ELF-1 (cell line): ENCODE results near the gene PCDH9.

Source experiments
- DNase-seq: peaks from one replicate; pipeline ENCODE4 v3.0.0-alpha.2; 2016; ENCODE audit warnings: low read depth, low spot score

The PCDH9 gene

GRCh38 chr13:66400292-66400691, 829.8 kb downstream of the PCDH9 start:
- no peak for DNase-seq

- no peak for DNase-seq
Measured at GRCh38 chr13:66399873-66400272, 830.3 kb downstream of the PCDH9 start.

DNA sequence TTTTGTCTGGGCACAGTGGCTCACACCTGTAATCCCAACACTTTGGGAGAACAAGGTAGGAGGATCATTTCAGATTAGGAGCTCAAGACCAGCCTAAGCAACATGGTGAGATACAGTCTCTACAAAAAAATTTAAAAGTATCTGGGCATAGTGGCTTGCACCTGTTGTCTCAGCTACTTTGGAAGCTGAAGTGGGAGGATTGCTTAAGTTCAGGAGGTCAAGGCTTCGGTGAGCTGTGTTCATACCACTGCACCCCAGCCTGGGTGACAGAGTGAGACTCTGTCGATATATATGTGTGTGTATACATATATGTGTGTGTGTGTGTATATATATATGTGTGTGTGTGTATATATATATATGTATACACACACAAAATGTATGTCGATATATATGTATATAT, 833.0 kb downstream of the PCDH9 start:
- no peak for DNase-seq

DNA sequence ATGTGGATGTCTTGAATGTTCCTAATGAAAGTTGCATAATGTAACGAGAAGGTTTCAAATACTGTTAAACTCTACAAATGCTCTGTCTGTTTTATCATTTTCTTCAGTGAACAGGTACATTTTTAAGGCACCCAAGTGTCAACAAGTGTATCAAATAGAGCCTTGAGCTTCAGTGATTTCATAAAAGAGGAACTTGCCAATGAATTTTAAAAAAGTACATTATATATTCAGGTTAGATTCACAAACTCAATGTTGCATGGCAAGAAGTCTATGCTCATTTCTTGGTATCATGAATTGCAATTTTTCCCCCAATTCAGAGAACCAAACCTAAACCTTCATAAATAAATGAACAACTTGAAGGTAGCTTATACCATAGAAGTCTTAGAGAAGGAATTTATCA, 838.8 kb downstream of the PCDH9 start:
- no peak for DNase-seq

DNA sequence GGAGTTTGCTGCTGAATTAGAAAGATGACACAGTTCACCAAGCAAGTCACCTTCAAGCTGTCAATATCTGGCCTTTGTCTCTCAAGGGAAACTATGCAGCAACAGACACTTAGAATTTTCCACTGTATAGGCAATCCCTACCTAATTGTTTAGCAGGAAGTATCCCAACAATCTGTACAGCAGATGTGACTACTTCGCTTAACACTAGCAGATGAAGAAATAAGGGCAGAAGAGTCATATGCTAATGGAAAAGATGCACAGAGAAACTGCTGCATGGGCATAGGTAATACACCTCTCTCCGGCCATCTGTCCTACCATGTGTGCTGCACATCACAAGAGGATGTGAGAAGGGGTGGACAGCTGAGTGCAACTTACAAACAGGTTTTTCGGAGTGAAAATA, 851.2 kb downstream of the PCDH9 start:
- no peak for DNase-seq

GRCh38 chr13:66377569-66377968, 852.6 kb downstream of the PCDH9 start:
- no peak for DNase-seq

DNA sequence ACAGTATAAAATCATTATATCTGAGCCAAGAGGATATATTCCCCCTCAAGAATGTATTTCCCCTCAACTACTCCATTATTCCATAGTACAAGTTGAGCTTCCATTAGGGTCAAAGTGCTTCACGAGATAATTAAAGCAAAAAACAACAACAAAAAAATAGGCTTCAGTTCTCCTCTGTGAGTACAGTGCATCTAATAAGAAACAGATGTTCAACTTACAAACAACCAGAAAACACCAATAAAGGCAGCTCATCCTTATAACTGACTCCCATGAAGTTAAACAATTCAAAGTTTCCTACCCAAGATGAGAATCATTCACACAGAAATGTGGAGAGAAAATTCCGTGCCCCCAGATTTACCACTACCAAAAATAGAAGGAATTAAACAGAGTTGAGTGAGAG, 854.4 kb downstream of the PCDH9 start:
- no peak for DNase-seq

- no peak for DNase-seq
Measured at GRCh38 chr13:66369666-66370065, 860.5 kb downstream of the PCDH9 start.

GRCh38 chr13:66367356-66367755, 862.8 kb downstream of the PCDH9 start:
- no peak for DNase-seq

GRCh38 chr13:66365101-66365500, 865.0 kb downstream of the PCDH9 start:
- no peak for DNase-seq

GRCh38 chr13:66364346-66364745, 865.8 kb downstream of the PCDH9 start:
- DNase-seq = no peak

DNA sequence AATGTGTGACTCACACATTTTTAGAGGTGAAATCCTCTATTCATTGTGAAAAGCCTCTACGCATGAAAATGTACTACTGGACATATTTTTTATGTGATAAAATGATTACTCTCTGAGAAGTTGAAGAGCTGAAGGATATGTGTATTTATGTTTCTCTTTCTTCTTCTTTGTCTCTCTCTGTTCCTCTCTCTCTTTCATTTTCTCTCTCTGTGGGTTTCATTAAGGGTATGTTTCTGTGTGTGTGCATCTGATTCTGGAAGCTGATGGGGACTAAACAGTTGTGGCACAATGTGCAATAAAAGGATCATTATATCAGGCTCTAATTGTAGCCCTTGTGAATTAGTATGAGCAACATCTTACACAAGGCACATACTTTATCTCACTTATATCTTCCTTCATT, 867.7 kb downstream of the PCDH9 start:
- no peak for DNase-seq

- DNase-seq = no peak
Measured at GRCh38 chr13:66359910-66360552, 870.1 kb downstream of the PCDH9 start.

DNA sequence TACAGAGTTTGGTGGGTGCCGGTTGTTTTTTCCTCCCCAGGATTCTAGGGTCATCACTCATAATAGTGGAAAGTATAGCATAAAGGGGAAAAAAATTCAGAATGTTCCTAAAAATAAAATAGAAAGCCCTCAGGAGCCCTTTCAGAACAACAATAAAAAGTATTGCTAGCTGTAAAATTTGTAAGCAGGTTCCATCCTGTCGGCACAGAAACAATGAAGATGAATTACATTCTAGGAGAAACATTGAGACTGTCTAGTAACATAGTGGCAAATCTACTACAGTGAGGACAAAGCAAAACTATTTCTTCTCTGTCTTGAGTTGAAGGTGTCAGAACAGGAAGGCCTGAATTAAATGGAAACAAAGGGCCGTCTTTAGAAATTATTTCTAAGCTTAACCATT, 870.7 kb downstream of the PCDH9 start:
- DNase-seq = no peak

DNA sequence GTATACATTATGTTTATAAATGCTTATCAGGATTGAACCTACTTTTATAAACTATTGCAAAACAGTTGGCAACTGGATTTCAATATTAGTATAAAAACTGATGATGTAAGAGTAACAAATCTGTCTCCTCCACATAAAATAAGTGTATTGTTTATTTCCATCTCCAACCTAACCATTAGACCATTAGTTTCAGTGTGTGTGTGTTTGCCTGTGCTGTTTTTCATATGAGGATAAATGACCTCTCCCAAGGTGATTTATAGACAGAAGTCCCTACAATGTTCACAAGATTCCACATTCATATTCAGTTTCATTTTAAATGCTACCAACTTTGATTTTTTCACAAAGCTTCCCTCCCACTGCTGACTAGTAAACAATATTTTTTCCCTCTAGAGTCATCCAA, 871.6 kb downstream of the PCDH9 start:
- no peak for DNase-seq

GRCh38 chr13:66357463-66357862, 872.7 kb downstream of the PCDH9 start:
- no peak for DNase-seq

DNA sequence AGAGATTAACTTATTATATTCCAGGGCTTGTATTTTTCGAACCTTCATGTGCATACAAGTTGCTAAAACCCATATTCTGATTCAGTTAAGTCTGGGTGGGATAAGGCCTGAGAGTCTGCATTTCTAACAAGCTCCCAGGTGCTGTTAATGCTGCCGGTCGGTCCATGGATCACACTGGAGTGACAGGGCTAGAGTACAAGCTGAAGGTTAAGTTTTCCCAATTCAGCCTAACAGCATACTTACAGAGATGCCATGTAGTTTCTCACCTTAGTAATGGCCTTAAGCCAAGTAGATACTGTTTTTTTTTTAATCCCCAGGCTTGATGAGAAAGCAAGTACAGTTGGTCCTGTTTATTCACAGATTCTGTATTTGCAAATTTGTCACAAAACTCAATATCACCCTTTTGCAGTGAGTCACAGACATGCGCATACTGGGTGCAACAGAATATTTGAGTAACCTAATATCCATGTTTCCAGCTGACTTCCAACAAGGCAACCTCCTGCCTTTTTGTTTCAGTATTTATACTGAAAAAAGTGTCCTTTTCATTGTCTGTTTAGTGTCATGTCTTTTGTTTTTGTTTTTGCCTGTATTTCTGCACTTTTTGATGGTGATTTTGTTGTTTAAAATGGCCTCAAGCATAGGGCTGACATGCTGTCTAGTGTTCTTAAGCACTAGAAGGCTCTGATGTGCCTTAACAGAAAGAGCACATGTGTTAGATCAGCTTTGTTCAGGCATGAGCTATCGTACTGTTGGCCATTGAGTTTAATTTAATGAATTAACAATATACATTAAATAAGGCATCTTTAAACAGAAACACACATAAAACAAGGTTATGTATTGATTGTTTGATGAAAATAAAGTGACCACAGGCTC, 875.0 kb downstream of the PCDH9 start:
- no peak for DNase-seq

- no peak for DNase-seq
Measured at GRCh38 chr13:66353664-66354063, 876.5 kb downstream of the PCDH9 start.

DNA sequence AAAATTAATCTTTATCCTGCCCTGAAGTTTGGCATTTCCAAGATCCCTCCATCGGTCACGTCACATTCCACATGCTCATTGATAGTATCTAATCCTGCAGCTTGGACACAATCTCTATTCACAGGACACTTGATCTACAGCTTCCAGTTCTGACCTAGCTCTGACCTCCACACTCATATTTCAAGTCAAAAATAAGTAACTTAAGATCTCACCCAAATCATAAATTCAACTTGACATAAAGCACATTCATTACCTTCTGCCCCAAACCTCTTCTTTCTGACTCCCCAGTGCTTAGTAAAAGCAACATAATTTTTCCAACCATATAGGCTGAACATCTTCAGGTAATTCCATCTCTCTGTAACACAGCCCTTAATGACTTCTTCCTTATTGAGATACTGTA, 880.2 kb downstream of the PCDH9 start:
- no peak for DNase-seq

- DNase-seq = no peak
Measured at GRCh38 chr13:66348745-66349690, 881.1 kb downstream of the PCDH9 start.

- DNase-seq = no peak
Measured at GRCh38 chr13:66347486-66348117, 882.5 kb downstream of the PCDH9 start.

- no peak for DNase-seq
Measured at GRCh38 chr13:66345971-66346370, 884.2 kb downstream of the PCDH9 start.
